NCI-H2081 (cell line): Measurements from ENCODE around the gene EXOC3.
A peak's percentile ranks its signal among the peaks of the same experiment; 100 is the strongest.

Experiments
- DNase-seq, 2 experiments: peaks; one replicate each; lab custom pipeline; 2025; lab: John Stamatoyannopoulos, UW

The EXOC3 gene

DNA sequence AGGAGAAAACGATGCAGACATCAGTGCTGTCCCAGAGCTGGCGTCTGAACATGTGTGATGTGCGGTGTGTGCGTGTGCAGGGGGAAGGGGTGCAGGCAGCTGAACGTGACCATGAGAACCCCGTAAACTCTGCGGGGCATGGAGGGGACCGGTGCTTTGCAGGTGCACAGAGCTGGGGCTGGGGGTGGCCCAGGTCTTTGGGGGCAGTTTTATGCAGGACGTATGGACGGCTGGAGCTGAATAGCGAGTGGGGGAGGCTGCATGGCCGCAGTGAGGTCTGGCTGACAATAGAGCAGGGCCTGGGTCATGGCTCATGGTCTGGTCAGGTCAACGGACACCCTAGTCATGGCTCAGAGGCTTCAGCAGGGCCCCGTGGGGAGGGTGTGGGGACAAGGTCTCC is 3.3 kb upstream of the EXOC3 start:
- DNase-seq, result no peak

DNA sequence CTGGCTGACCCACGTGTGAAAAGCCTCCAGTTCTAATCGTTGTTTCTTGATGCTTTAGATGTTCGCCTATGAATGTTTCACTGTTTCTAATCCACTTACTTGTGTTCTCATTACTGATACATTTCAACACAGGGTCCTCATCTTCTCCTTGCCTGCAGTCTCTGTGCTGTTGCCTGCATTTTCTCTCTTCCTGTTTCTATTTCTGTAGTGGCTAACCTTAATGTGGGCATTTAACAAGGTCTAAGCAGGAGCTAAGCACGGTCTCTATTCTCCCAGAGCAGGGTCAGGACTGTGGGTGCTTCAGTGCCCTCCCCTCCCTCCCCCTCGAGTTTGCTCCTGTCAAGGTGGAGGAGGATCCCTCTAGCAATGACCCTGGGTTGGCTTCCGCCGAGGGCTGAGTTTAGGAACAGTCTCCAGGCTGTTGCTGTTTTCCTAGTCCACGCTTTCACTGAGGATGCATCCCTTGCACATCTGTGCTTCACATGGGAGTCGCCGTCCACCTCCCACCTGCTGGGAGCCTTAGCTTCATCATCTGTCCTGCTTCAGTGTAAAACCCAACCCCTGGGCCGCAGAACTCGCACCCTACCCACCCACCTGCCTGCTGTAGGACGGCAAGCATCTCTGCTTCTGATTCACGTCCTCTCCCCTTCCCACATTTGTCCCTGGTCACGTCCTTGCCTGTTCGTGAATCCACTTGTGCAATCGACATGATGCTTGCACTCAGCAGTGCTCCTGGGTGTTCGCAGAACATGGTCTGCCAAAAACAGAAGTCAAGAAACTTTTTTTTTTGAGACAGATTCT is 2.4 kb upstream of the EXOC3 start:
- no peak for DNase-seq

DNA sequence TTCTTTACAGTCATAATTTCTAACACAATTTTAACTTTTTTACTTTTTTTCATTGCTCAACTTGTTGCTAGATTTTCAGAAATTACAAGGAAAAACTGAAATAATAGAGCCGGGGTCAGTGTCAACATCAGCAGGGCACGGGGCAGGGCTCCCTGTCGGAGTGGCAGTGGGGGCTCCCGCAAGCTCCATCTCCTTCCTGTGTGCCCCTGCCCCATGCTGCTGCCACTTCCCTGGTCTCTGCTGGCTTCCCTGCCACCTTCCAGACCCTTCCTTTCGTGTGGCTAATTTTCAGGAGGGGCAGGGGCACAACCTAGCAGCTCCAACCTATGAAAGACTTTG is 1.0 kb upstream of the EXOC3 start:
- no peak for DNase-seq

DNA sequence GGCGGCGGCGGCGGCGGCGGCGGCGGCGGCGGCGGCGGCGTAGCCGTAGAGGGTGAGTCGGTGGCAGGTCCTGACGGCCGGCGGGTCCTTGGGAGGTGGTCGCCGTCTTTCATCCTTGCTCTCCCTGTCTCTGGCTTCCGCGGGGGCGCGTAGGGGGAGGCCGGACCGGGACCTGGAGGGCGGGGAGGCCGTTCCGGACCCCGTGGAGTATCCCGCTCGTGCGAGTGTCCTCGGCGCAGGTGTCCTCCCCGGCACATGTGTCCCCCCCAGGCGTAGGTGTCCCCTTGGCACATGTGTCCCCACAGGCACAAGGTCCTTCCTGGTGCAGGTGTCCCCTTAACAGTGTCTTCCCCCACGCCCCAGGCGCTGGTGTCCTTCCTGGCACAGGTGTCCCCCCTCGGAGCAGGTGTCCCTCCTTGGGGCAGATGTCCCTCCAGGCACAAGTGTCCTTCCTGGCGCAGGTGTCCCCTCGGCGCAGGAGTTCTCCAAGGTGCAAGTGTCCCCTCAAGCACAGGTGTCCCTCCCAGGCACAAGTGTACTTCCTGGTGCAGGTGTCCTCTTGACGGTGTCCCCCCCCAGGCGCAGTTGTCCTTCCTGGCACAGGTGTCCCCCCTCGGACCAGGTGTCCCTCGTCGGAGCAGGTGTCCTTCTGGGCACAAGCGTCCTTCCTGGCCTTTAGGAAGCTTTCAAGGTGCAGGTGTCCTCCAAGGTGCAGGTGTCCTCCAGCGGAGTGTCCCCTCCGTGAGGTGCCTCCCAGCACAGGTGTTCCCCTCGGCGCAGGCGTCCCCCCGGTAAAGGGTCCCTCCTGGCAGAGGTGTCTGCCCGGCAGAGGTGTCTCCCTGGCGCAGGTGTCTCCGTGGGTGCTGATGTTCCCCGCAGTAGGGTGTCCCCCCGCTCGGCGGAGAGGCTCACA is 519 bp downstream of the EXOC3 start:
- DNase-seq, result peak; percentile 73 to 92

DNA sequence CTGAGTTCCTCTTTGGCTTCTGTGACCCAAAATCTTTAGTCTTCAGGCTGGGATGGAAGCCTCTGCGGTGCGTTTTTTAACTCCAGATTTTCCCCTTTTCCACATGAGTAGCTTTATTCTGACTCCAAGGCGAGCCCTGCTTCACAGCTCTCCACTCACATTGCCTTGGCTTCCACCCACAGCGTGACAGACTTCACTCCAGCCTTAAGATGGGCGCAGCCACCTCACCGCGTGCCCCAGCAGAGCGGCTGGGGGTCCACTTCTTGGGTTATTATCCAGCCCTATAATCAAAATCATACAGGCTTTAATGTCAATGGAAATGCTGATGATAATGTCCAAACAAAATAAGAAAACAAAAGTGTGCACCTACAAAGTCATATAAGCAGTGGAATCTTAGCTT is 1.2 kb downstream of the EXOC3 start:
- no peak for DNase-seq

DNA sequence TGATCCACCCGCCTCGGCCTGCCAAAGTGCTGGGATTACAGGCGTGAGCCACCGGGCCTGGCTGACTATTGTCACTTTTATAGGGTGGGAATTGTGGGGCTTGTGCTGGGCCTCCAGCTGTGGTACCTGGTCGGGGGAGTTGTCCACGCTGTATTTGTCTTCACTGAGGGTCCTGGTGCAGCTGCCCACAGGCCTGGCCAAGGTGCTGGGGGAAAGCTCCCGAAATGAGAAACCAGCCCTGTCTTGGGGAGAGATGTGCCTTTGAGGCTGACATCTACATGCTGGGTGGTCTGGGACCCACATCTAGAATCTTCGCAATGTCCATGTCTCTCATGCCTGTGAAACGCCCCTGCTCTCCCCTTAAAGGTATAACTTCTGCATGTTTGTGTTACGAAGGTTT is 2.6 kb downstream of the EXOC3 start:
- DNase-seq, result no peak

DNA sequence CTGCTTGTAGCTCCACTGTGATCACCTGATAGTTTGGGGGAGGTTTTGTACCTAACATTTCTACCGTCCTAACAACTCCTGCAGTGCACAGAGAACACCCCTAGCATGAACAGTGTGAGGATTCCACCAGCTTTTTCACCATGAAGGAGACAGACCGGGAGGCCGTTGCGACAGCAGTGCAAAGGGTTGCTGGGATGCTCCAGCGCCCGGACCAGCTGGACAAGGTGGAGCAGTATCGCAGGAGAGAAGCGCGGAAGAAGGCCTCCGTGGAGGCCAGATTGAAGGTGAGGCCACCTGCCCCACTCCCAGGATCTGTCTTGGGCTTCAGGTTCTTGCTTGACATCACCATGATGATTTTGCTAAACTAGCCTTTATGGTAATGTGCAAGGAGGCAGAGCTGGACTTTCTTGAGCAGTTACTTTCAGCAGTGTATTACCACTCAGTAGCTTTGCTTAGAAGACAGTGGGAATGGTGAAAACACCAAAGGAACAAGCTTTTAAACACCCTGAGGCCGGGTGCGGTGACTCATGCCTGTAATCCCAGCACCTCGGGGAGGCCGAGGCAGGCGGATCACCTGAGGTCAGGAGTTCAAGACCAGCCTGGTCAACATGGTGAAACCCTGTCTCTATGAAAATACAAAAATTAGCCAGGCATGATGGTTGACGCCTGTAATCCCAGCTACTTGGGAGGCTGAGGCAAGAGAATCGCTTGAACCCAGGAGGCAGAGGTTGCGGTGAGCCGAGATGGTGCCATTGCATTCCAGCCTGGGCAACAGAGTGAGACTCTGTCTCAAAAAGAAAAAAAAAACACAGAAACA is 3.3 kb downstream of the EXOC3 start:
- DNase-seq, result no peak

DNA sequence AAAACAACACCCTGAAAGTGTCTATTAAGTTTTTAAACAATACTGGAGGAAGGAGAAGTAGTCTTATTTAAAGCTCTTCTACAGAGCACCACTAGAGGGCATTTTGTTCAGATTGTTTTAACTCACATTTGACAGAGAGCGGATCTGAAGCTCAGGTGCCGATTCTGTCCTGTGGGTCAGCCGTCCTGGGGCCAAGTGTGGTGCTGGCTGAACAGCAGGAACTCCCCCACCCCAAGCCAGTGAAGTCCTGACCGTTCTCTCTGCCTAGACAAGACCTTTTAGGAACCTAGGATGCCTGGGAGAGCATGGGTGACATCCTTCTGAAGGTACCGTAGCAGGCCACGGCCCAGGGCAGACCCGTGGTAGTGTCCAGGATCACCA is 3.9 kb downstream of the EXOC3 start:
- DNase-seq, result peak; percentile 66 to 73

DNA sequence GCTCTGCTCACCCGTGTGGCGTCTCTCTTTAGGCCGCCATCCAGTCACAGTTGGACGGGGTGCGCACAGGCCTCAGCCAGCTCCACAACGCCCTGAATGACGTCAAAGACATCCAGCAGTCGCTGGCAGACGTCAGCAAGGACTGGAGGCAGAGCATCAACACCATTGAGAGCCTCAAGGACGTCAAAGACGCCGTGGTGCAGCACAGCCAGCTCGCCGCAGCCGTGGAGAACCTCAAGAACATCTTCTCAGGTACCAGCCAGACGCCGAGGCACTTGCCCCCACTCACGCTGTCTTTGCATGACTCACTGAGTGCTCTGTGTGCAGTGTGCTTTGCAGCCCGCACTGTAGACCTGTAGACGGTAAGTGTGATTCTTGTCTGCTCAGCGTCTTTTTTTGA is 4.5 kb downstream of the EXOC3 start:
- DNase-seq, result no peak

DNA sequence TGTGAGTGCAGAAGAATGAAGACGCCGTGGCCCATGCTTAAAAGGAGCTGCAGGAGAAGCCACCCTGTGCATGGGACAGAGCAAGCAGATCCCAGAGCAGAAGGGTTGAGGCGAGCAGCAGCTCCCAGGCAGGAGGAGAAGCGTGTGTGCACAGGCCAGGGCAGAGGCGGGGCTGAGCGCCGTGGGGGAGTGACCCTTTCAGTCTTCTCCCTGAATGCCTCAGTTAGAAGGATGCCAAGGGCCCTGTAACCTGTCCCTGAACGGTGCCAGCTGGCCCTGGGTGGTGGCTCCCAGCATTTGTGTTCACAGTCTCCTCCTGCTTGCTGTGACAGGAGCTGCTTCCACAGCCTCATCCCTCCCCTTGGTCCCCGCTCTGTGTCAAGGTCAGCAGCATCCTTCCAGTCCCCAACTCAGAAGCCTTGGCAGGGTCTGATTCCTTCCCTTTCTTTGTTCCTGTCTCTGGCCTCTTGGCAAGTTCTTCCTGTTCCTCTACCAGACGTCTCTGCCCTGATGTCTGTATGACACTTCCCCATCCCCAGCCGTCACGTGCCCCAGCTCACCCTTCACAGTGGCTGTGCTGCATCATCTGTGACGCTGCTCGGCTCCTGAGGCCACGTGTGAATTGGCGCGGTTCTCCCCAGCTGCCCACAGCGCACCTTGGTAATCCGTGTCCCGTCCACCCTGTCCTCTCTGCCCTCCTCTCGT is 5.2 kb downstream of the EXOC3 start:
- no peak for DNase-seq

DNA sequence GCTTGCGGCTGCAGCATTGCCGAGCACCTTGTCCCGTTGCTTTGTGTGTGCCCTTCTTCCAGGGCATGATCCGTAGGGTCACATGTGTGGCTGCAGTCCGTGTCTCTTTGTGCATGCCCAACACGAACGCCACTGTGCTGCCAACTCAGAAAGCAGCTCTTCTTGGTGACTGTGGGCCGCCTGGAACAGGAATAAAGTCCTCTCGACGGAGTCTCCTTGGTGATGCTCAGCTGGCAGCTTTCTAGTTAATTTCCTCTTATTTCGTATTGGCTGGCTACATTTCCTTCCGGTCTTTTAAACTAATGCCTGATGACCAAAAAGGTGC is 5.8 kb downstream of the EXOC3 start:
- DNase-seq, result no peak

DNA sequence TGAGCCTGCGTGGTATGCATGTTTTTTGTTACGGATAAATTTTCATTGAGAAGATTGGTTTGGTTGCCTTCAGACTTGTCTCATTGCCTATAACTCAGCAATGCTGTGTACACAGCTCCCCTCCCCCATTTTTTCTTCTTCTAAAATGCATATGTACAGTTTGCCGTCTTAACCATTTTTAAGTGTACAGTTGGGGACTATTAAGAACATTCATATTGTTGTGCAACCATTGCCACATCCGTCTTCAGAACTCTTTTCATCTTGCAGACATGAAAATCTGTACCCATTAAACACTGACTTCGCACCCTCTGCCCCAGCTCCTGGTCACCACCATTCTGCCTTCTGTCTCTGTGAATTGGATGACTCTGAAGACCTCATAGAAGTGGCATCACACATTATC is 6.2 kb downstream of the EXOC3 start:
- no peak for DNase-seq

DNA sequence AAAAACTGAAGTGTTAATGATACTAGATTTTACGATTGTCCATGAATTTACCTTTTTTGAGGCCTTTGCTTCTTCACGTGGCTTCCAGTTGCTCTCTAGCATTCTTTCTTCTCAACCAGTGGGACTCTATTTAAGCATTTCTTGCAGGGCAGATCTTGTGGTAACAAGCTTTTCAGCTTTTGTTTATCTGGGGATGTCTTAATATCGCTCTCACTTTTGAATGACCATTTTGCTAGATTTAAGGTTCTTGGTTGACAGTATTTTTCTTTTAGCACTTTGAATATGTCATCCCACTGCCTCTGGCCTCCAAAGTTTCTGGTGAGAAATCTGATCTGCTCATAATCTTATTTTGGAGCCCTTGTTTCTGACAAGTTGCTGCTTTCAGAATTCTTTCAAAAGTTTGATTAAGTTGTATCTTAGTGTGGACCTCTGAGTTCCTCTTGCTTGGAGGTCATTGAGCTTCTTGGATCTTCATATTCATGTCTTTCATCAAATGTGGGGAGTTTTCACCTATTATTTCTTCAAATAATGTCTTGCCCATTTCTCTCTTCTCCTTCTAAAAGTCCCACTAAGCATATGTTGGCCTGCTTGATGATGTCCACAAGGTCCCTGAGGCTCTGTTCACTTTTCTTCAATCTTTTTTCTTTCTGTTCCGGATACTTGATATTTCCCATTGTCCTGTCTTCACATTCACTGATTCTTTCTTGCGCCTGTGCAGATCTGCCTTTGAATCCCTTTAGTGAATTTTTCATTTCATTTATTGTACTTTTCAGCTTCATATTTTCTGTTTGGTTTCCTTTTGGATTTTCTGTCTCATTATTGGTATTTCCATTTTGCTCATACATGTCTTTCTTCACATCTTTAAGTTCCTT is 8.8 kb downstream of the EXOC3 start:
- DNase-seq, result no peak

DNA sequence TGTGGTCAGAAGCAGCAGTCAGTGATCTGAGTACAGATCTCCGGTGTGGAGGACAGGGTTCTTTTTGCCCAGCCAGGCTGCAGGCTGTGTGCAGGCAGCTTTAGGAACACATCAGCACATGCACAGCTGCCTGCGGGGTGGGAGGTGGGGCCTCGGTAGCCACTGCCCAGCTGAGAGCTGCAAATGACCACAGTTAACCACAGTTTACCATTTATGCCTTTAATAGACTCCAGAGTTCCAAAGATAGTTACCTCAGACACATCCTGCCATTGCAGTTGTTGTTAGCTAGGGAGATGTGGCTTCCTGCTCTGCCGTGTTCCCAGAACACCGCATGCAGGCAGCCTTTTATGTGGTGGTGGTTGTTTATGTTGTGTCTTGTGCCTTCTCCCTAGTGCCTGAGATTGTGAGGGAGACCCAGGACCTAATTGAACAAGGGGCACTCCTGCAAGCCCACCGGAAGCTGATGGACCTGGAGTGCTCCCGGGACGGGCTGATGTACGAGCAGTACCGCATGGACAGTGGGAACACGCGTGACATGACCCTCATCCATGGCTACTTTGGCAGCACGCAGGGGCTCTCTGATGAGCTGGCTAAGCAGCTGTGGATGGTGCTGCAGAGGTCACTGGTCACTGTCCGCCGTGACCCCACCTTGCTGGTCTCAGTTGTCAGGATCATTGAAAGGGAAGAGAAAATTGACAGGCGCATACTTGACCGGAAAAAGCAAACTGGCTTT is 10.2 kb downstream of the EXOC3 start:
- DNase-seq, result no peak

DNA sequence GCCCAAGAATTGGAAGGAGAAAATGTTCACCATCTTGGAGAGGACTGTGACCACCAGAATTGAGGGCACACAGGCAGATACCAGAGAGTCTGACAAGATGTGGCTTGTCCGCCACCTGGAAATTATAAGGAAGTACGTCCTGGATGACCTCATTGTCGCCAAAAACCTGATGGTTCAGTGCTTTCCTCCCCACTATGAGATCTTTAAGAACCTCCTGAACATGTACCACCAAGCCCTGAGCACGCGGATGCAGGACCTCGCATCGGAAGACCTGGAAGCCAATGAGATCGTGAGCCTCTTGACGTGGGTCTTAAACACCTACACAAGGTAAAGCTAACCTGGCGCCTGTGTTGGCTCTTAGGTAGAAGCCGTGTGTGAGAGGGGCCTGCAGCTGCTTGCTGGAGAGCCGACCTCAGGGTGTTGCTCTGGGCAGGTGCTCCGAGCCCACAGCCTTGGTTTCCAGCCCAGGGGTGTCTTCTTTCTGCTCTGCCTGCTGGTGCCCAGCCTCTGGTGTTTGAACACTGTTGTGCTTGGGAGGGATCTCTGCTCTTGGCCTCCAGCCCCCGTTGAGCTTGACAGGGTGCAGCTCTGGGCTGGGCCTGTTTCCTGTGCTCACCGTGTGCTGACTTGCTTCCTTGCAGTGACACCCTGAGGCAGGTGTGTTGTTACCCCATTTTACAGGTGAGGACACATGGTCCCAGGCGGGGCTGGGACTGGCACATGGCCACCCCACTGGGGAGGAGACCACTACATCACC is 10.9 kb downstream of the EXOC3 start:
- no peak for DNase-seq

DNA sequence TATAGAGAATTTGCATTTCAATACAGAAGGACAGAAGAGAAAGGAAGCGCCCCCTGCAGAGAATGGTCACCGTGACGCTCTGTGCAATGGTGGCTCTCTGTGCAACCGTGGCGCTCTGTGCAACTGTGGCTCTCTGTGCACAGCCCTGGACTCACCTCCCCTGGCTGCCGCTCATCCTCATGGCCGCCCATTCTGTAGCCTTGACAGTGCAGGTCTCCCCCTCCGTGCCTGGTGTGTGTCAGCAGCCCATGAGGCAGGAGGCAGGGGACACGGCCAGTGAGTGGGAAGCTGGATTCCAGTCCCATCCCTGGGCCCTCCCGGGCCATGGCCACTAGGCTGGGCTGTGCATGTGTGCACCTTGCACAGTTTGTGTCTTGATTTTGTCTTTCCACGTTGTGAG is 12.0 kb downstream of the EXOC3 start:
- no peak for DNase-seq

DNA sequence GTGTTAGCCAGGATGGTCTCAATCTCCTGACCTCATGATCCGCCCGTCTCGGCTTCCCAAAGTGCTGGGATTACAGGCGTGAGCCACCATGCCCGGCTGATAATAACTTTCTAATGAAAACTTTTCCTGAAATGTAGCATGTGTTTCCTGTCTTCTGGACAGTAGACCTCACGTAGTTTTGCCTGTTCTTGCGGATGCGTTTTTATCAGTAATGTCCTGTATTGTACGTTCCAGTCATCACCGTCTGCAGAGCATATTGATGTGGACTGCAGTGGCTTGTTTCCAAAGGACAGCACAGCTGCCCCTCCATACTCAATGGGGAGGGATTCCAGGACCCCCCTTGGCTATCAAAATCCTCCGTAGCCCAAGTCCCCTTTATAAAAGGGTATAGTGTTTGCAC is 12.8 kb downstream of the EXOC3 start:
- DNase-seq, result peak in 1 of 2 experiments; percentile 42

DNA sequence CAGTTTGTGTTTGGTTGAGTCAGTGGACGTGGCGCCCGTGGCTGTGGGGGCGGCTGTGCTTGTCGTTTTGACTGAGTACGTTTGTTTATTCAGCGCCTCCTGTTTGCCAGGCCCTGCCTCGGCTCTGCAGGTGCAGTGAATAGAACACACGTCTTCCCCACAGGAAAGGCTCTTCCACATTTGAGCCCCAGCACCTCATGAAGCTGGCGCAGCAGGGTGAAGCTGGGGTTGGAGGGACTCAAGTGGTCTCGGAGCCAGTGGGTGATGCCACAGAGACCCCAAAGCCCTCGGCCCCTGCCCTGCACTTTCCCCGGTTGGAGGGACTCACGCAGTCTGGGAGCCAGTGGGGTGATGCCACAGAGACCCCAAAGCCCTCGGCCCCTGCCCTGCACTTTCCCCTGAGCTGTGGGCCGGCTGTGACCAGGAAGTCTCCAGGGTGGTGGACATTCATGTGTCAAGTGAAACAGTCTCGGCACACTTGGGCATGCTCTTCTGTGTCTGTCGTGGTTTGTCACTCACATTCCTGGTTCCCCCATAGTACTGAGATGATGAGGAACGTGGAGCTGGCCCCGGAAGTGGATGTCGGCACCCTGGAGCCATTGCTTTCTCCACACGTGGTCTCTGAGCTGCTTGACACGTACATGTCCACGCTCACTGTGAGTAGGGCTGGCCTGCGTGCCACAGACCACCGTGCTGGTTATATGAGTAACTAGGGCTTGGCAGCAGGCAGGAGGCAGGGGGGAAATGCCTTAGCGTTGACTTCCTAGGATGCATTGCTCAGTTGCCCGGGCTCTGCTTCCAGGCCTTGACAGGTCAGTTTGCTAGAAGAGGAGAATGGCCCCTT is 13.6 kb downstream of the EXOC3 start:
- DNase-seq, result peak; percentile 68 to 87
